H1 (cell line): Measurements from ENCODE around the gene DPYD.

Source experiments
- BACH1 ChIP-seq: IDR thresholded peaks from 2 replicates; pipeline ENCODE4 v1.6.1; 2012; ENCODE audit warnings: low read length, improper control_type of control experiment
- CTCF ChIP-seq, 3 experiments: IDR thresholded peaks; 1 replicate in 2 of 3; 2 replicates in 1 of 3; pipeline versions ENCODE4 v1.5.1 to v1.6.1; 2011; ENCODE audit warnings: low read length in 3 of 3, mild to moderate bottlenecking in 3 of 3, inconsistent platforms in 2 of 3, low read depth in 1 of 3, moderate library complexity in 1 of 3; ENCODE audit not compliant: insufficient read depth in 1 of 3; ENCODE audit errors: control extremely low read depth in 1 of 3
- EZH2 ChIP-seq: fragments of 200-600 bp; sonication (generic); IDR thresholded peaks from 2 replicates; pipeline ENCODE4 v1.7.1; 2012; ENCODE audit warnings: low read depth, mild to moderate bottlenecking, moderate library complexity, low read length, inconsistent platforms; ENCODE audit not compliant: severe bottlenecking
- PHF8 ChIP-seq: fragments of 200-600 bp; sonication (generic); conservative IDR thresholded peaks from 2 replicates; pipeline ENCODE4 v1.7.1; 2012; ENCODE audit warnings: low read depth, mild to moderate bottlenecking, inconsistent platforms, low read length, moderate library complexity
- POLR2A ChIP-seq, 2 experiments: IDR thresholded peaks; 1 replicate in 1 of 2; 2 replicates in 1 of 2; pipeline ENCODE4 v1.6.1; 2011; ENCODE audit warnings: low read depth in 2 of 2, low read length in 2 of 2, mild to moderate bottlenecking in 2 of 2; ENCODE audit errors: control extremely low read depth in 1 of 2
- POLR2AphosphoS5 ChIP-seq: IDR thresholded peaks from 2 replicates; pipeline ENCODE4 v1.6.1; 2011; ENCODE audit warnings: low read depth, low read length
- RAD21 ChIP-seq, 2 experiments: IDR thresholded peaks in 1 of 2; conservative IDR thresholded peaks in 1 of 2; 2 replicates each; pipeline ENCODE4 v1.6.1; 2011; ENCODE audit warnings: low read depth in 2 of 2, low read length in 2 of 2, improper control_type of control experiment in 1 of 2, inconsistent platforms in 1 of 2, mild to moderate bottlenecking in 1 of 2, moderate library complexity in 1 of 2
- USF2 ChIP-seq: IDR thresholded peaks from 2 replicates; pipeline ENCODE4 v1.6.1; 2011; ENCODE audit warnings: low read length, improper control_type of control experiment
- YY1 ChIP-seq: IDR thresholded peaks from 2 replicates; pipeline ENCODE4 v1.6.1; 2011; ENCODE audit warnings: low read depth, mild to moderate bottlenecking, low read length

- TF ChIP-seq RAD21 (IDR thresholded peaks at IDR 0.05 in 1 of 2, conservative IDR thresholded peaks at IDR 0.05 in 1 of 2; ENCODE audit: low read depth in 2 of 2, low read length in 2 of 2): no peak
- no peak for TF ChIP-seq CTCF (IDR thresholded peaks at IDR 0.05; ENCODE audit: control extremely low read depth in 1 of 3, insufficient read depth in 1 of 3, low read depth in 1 of 3, low read length in 3 of 3)
- TF ChIP-seq YY1: no peak
- TF ChIP-seq POLR2A (IDR thresholded peaks at IDR 0.05; ENCODE audit: control extremely low read depth in 1 of 2, low read depth in 2 of 2, low read length in 2 of 2): no peak
- TF ChIP-seq PHF8: no peak
- no peak for TF ChIP-seq USF2
- no peak for TF ChIP-seq BACH1
- no peak for TF ChIP-seq POLR2AphosphoS5
- no peak for TF ChIP-seq EZH2
Observed at GRCh38 chr1:97314685-97315084, 606.1 kb downstream of the DPYD start.
